Activated naive CD4-positive, alpha-beta T cell treated with anti-CD3 and anti-CD28 coated beads, Interleukin-2, amount 50 U/mL, for 72 hours (primary cell): ENCODE measurements around the gene DTYMK. TPM values are rescaled to one million over a fixed set of nuclear protein-coding genes. Genes with fewer than 3 reads are reported as not detected.
A peak's percentile ranks its signal among the peaks of the same experiment; 100 is the strongest.

Experiments used
- ATAC-seq, 2 donors: fragments of 150-1000 bp; cut with Tn5 transposase; 2 replicates each; pipeline ENCODE4 v1.10.0; 2021; ENCODE audit warnings: mild to moderate bottlenecking in 2 of 2, moderate library complexity in 2 of 2
- DNase-seq, 2 donors: peaks; one replicate each; pipeline ENCODE4 v3.0.0; 2021 to 2022; ENCODE audit warnings: low spot score in 2 of 2
- H3K27ac Mint-ChIP-seq, 2 donors: one replicate each; pipeline ENCODE4 v1.8.0; 2022; ENCODE audit warnings: mild to moderate bottlenecking in 2 of 2, mixed read lengths in 2 of 2
- H3K36me3 Mint-ChIP-seq, 2 donors: one replicate each; pipeline ENCODE4 v1.8.0; 2022; ENCODE audit warnings: mixed read lengths in 2 of 2
- H3K9me3 Mint-ChIP-seq, 2 donors: one replicate each; pipeline ENCODE4 v1.8.0; 2022; ENCODE audit warnings: mixed read lengths in 2 of 2
- total RNA-seq, 2 donors: library from RNA; stranded (reverse); gene quantifications; one replicate each; pipeline ENCODE4 v1.2.3, GENCODE V29; 2022

Gene DTYMK
- total RNA-seq, 2 donors from 2014 or later: 85.5 to 92.9 TPM

DNA sequence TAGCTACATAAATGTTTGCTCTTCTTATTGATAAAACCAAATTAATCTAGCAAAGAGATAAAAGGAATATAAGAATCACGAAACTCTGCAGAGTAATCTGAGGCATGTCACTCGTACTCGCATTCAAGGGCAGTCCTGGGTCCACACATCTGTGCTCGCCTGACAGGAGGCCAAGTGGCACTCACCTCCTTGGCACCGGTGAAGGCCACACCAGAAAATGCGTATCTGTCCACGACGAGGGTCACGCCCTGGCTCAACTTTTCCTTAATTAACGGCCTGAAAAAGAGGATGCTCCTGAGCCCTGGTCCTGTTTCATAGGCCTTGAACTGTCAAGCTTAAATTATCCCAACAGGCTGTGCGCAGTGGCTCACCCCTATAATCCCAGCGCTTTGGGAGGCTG, 6.6 kb downstream of the DTYMK start:
- Mint-ChIP-seq H3K36me3 (peaks cover 31 to 32% of the 10 kb centered on the region in 2 donors), H3K9me3 (no peaks in the 10 kb centered on the region), H3K27ac (peak overlapping the region in 1 of 2 donors; percentile 60)
- no peak for ATAC-seq
- no peak for DNase-seq

GRCh38 chr2:241678784-241679540, 7.7 kb downstream of the DTYMK start:
- no peak for DNase-seq
- H3K9me3 Mint-ChIP-seq: no peaks in the 10 kb centered on the region
- peaks cover 22 to 23% of the 10 kb centered on the region in 2 donors for H3K36me3 Mint-ChIP-seq
- H3K27ac Mint-ChIP-seq: peak overlapping the region in 1 of 2 donors; percentile 62
- ATAC-seq: no peak

DNA sequence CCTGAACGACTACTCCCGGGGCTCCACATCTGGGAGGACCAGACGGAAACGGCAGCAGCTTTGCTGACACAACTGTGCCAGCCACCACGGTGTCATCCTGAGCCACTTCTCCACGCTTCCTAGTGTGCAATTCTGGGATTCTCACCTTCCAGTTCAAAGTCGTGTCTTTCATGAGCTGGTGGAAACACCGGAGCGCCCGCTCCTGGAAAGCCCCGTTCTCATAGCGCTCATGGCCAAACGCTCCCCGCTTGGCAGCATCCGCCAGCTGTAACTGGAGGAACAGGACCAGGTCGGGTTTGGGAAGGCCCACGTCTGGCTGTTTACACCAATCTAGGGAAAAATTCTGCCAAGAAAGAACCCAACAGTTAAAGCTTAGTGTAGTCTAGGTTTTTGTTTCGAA, 8.3 kb downstream of the DTYMK start:
- DNase-seq (no peak), ATAC-seq (no peak)
- peaks cover 16 to 19% of the 10 kb centered on the region in 2 donors for H3K36me3 Mint-ChIP-seq
- no peaks in the 10 kb centered on the region for H3K9me3 Mint-ChIP-seq
- H3K27ac Mint-ChIP-seq: no peak overlapping the region

DNA sequence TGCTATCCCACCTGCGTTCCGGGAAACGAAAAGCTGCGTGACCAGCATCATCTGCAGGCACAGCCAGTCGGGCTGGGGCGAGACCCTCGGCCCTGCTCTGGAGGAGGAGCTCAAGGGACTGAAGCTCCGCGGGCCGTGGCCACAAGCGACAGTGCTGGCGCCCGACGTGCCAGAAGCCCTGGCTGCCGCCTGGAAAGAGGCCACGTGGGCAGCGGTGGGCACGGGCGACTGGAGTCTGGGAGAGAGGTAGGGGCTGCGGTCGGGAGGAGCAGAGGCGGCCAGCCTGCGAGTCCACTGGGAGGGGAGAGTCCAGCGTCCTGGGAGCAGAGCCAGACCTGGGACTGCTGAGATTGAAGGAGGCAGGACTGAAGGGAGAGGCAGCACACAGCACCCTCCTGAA, 9.2 kb downstream of the DTYMK start:
- peaks cover 16 to 19% of the 10 kb centered on the region in 2 donors for H3K36me3 Mint-ChIP-seq
- DNase-seq: no peak
- peak overlapping the region in 1 of 2 donors; percentile 65 for H3K27ac Mint-ChIP-seq
- no peaks in the 10 kb centered on the region for H3K9me3 Mint-ChIP-seq
- ATAC-seq: no peak

DNA sequence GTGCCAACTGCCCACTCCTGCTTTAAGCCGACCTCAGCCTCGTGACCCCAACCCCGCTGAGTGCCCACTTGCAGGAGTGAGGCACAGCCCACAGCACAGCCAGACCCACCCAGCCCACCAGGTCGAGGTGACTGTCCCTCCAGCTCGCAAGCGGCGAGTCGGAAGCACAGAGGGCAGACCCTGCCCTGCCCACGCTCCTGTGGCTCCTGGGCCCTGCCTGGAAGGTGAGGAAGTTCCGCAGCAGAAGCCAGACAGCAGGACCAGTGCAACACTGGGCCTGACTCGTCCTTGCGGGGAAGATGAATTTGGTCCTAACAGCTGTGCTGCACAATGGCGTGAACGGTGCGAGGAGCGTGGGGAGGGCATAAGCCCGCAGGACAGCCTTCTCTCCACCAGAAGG, 9.9 kb downstream of the DTYMK start:
- DNase-seq: no peak
- Mint-ChIP-seq H3K9me3 (no peaks in the 10 kb centered on the region), H3K27ac (no peak overlapping the region), H3K36me3 (peaks cover 12% of the 10 kb centered on the region in 2 donors)
- ATAC-seq: no peak

- H3K27ac Mint-ChIP-seq: peak overlapping the region in 1 of 2 donors; percentile 29
- H3K36me3 Mint-ChIP-seq: peaks cover 6 to 9% of the 10 kb centered on the region in 2 donors
- H3K9me3 Mint-ChIP-seq: no peaks in the 10 kb centered on the region
- DNase-seq: no peak
- no peak for ATAC-seq
Measured at GRCh38 chr2:241675885-241676284, 10.7 kb downstream of the DTYMK start.

- Mint-ChIP-seq H3K36me3 (peaks cover 2% of the 10 kb centered on the region in 2 donors), H3K27ac (peak overlapping the region; percentile 8 to 65), H3K9me3 (no peaks in the 10 kb centered on the region)
- DNase-seq: no peak
- ATAC-seq: peak in 1 of 2 donors; percentile 35
Measured at GRCh38 chr2:241673797-241674725, 12.6 kb downstream of the DTYMK start.

DNA sequence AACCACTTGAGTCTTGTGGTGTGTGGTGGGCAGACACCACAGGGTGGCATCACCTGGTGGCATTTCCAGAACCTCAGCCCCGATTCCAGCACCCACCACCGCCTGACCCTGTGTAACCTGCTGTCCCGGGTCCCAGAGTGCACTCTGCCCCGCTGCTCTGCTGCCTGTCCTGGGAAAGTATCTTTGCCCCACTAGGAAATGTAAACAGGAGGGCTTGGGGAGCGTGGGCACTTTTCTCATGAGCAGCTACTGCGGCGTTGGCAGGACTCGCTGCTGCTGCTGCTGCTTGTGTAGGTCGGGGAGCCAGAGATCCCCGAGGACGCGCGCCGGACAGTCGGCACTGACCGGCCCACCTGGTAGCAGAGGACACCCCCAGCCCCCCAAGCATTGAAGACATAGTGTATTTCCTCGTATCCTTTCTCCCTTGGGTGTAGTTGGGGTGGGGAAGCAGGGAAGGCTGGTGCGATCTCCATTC, 13.4 kb downstream of the DTYMK start:
- DNase-seq: no peak
- Mint-ChIP-seq H3K27ac (peak overlapping the region in 1 of 2 donors; percentile 8), H3K9me3 (no peaks in the 10 kb centered on the region), H3K36me3 (no peaks in the 10 kb centered on the region)
- no peak for ATAC-seq

DNA sequence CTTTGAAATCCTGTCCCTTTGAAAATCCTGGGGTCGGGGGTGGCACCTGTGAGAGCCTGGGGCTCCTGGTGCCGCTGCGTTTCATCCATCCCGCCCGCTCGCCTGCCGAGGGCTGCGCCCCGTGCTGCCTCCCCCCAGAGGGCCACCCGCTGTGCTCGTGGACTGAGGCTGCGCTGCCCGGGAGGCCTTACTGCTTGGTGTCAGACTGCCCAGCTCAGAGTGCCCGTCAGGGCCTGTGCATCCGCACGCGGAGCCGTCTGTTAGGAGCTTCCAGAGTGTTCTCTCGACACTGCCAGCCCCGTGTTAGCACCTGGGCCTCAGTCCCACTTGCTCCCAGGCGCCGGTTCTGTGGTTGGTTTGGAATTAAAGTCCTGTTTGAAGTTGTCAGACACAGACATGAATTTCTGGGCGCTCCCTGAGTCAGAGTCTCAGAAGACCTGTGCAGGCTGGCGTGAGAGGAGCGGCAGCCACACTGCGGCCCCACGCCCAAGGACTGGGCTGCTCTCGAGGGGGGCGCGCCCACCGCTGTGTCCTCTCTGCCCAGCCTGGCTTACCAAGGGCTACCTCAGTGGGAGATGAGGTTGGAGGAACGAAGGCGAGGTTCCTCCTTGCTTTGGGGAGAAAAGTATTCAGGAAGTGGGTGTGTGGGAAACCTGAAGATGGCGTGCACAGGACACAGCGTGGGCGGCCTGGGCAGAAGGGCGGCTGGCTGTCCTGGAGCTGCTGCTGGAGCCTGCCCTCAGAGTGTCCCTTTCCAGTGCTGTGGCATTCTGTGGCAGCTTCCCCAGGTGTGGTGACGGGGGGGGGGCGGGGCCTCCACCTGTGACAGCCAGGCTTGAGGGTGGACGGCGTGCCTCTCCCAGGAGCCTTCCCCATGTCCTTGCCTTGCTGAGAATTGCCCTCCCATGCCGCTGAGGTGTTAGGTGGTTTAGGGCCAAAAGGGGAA, 14.1 kb downstream of the DTYMK start:
- no peaks in the 10 kb centered on the region for H3K9me3 Mint-ChIP-seq
- no peaks in the 10 kb centered on the region for H3K36me3 Mint-ChIP-seq
- peak overlapping the region; percentile 18 to 68 for H3K27ac Mint-ChIP-seq
- DNase-seq (no peak), ATAC-seq (peak in 1 of 2 donors; percentile 49)

- no peaks in the 10 kb centered on the region for H3K9me3 Mint-ChIP-seq
- peak in 1 of 2 donors; percentile 7 for ATAC-seq
Measured at GRCh38 chr2:241671457-241672240, 15.0 kb downstream of the DTYMK start.

DNA sequence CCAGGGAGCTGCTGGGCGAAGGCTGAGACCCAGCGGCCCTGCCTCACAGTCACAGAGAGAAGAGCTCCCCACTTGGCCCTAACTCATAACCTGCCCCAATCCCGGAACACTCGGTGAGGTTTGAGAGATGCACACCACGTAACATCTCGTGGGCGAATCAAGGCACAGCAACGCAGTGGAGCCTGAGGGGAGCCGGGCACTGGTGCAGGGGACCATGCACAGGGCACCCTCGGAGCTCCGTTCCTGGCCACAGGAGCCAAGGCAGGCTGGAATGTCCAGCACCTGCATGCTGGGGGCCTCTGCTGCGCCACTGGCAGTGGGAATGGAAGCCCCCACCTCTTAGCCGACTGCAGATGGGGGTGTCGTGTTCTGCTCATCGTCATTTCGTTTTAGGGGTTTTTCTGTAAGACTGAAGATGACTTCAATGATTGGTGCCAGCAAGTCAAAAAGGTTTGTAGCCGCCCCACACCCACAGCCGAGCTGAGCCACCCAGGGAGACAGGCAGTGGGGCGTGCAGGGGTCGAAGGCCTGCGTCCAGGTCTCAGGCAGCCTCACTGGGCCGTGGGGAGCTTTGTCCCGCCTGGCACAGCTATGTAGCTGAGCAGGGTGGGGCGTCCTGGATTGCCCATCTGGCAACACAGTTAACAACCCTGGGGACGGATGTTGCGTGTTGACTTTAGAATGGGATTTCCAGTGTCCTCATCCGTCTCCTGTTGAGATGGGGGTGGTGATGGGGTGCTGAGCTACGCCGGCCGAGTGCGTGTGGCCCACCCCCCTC, 16.1 kb downstream of the DTYMK start:
- Mint-ChIP-seq H3K27ac (no peak overlapping the region), H3K36me3 (no peaks in the 10 kb centered on the region), H3K9me3 (no peaks in the 10 kb centered on the region)
- DNase-seq (no peak), ATAC-seq (no peak)

More at GRCh38 chr2:241671457-241672240, 15.0 kb downstream of the DTYMK start:
- peak overlapping the region in 1 of 2 donors; percentile 18 for H3K27ac Mint-ChIP-seq
- no peaks in the 10 kb centered on the region for H3K36me3 Mint-ChIP-seq
- no peak for DNase-seq

- DNase-seq (no peak), ATAC-seq (no peak)
- Mint-ChIP-seq H3K36me3 (no peaks in the 10 kb centered on the region), H3K9me3 (no peaks in the 10 kb centered on the region), H3K27ac (no peak overlapping the region)
Measured at GRCh38 chr2:241668839-241669238, 17.8 kb downstream of the DTYMK start.

GRCh38 chr2:241668354-241668753, 18.3 kb downstream of the DTYMK start:
- ATAC-seq (no peak), DNase-seq (no peak)
- Mint-ChIP-seq H3K36me3 (no peaks in the 10 kb centered on the region), H3K9me3 (no peaks in the 10 kb centered on the region), H3K27ac (no peak overlapping the region)

DNA sequence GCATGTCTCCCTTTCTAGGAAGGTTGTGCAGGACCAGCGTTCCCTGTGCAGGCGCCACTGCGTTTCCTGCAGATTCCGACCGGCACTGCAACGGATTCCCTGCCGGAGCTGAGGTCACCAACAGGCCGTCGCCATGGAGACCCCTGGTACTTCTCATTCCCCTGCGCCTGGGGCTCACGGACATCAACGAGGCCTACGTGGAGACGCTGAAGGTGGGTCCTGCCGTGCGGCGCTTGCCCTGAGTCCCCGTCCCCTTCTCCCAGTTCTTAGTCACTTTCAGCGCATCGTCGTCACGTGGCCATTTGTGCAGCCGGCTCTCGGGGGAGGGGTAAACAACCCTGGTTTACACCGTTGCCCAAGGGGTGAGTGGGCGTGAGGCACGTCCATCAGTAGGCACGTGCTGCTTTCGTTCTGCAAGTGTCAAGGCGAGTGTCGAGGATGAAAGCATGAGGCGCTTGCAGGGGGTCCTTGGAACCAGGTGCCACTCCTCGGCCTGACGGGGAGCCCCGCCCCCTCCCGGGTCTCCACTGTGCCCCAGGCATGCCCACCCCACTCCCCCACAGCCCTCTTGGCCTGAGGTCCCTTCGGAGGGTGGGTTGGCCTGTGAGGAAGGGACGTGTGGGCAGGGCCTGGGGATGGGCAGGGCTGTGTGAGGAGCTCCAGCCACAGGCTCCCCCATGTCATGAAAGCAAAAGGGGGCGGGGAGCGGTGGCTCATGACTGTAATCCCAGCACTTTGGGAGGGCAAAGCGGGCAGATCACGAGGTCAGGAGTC, 19.8 kb downstream of the DTYMK start:
- no peaks in the 10 kb centered on the region for H3K9me3 Mint-ChIP-seq
- DNase-seq (no peak), ATAC-seq (no peak)
- H3K27ac Mint-ChIP-seq: peak overlapping the region; percentile 30 to 50
- H3K36me3 Mint-ChIP-seq: no peaks in the 10 kb centered on the region
